GM12878 (cell line): Measurements from ENCODE around the gene MYH7.

ENCODE experiments used
- EZH2 ChIP-seq: IDR thresholded peaks from 2 replicates; pipeline ENCODE4 v1.6.1; 2012; ENCODE audit warnings: low read depth, mild to moderate bottlenecking, control low read depth, inconsistent platforms, low read length, borderline replicate concordance; ENCODE audit not compliant: control insufficient read depth
- KDM1A ChIP-seq: fragments of 200-600 bp; sonication (generic); IDR thresholded peaks from 2 replicates; pipeline ENCODE4 v1.6.1; 2016; ENCODE audit warnings: borderline replicate concordance
- MTA3 ChIP-seq: IDR thresholded peaks from 2 replicates; pipeline ENCODE4 v1.6.1; 2012; ENCODE audit warnings: low read length, inconsistent platforms, borderline replicate concordance
- POLR2AphosphoS2 ChIP-seq: IDR thresholded peaks from 2 replicates; pipeline ENCODE4 v1.6.1; 2011; ENCODE audit warnings: low read depth, mild to moderate bottlenecking, low read length, improper control_type of control experiment, moderate library complexity
- SMC3 ChIP-seq: IDR thresholded peaks from 2 replicates; pipeline ENCODE4 v1.6.1; 2011; ENCODE audit warnings: low read length, improper control_type of control experiment, borderline replicate concordance
- TARDBP ChIP-seq: IDR thresholded peaks from 2 replicates; pipeline ENCODE4 v1.6.1; 2016; ENCODE audit warnings: borderline replicate concordance
- YY1 ChIP-seq: IDR thresholded peaks from 2 replicates; pipeline ENCODE4 v1.6.1; 2011; ENCODE audit warnings: low read depth, mild to moderate bottlenecking, low read length
- TF ChIP-seq, protein P1 (sequence below): IDR thresholded peaks from 2 replicates; pipeline ENCODE4 v1.6.1; 2012; ENCODE audit warnings: mild to moderate bottlenecking, low read depth, low read length

DNA sequence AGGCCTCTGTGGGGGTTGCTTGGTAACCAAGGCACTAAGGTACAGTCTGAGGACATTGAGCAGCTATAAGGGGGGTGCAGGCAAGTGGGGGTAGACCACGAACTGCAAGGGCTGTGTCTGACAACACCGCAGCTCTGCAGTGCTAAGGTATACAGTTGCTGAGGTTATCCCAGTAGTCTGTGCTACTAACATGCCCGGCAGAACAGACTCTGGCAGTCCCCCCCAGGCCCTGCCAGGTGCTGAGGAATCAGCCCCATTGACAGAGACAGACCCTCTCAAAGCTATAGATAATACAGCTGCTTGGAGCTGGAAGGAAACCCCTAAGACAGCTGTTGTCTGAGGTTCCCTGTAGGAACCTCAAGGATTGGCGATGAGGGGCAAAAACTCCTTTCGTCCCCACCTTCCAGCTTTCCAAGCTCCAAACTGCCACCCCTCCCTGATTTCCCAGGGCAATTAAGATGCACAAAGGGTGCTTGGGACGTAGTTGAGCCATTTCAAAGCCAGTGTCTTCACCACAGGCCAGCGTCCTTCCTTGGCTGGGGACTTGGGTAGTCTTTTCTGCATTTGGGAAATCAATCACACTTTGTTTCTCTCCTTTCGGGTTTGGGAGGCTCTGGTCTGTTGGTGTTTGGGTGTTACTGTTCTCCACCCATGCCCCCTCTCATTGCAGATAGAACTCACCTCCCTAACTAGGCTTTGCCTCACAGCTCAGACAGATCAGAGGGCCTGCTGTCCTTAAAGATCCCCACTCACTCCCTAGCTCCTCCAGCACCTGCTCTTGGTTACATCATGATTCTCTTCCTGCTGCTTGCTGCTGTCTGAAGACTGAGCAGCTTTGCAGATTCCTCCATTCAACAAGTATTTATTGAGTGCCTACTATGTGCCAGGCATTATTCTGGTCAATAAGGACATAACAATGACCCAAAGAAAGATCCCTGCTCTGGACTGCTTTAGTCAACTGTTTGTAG, 2.0 kb upstream of the MYH7 start:
- no peak for TF ChIP-seq KDM1A
- no peak for TF ChIP-seq MTA3
- TF ChIP-seq SMC3: no peak
- no peak for TF ChIP-seq POLR2AphosphoS2
- TF ChIP-seq EZH2: no peak
- TF ChIP-seq, protein P1, sequence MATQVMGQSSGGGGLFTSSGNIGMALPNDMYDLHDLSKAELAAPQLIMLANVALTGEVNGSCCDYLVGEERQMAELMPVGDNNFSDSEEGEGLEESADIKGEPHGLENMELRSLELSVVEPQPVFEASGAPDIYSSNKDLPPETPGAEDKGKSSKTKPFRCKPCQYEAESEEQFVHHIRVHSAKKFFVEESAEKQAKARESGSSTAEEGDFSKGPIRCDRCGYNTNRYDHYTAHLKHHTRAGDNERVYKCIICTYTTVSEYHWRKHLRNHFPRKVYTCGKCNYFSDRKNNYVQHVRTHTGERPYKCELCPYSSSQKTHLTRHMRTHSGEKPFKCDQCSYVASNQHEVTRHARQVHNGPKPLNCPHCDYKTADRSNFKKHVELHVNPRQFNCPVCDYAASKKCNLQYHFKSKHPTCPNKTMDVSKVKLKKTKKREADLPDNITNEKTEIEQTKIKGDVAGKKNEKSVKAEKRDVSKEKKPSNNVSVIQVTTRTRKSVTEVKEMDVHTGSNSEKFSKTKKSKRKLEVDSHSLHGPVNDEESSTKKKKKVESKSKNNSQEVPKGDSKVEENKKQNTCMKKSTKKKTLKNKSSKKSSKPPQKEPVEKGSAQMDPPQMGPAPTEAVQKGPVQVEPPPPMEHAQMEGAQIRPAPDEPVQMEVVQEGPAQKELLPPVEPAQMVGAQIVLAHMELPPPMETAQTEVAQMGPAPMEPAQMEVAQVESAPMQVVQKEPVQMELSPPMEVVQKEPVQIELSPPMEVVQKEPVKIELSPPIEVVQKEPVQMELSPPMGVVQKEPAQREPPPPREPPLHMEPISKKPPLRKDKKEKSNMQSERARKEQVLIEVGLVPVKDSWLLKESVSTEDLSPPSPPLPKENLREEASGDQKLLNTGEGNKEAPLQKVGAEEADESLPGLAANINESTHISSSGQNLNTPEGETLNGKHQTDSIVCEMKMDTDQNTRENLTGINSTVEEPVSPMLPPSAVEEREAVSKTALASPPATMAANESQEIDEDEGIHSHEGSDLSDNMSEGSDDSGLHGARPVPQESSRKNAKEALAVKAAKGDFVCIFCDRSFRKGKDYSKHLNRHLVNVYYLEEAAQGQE: no peak
- no peak for TF ChIP-seq TARDBP
- TF ChIP-seq YY1: no peak
